CD14-positive monocyte (primary cell): ENCODE results near the gene STK11. TPM values are rescaled to one million over a fixed set of nuclear protein-coding genes. Genes with fewer than 3 reads are reported as not detected.

Experiments
- DNase-seq, 3 donors: peaks; one replicate each; pipeline ENCODE4 v3.0.0-alpha.2; 2011 to 2022
- H2AFZ ChIP-seq: 2 replicates; pipeline ENCODE4 v1.6.0; 2012; ENCODE audit warnings: mild to moderate bottlenecking, low read depth, low read length, inconsistent platforms; ENCODE audit not compliant: insufficient read depth, poor library complexity, severe bottlenecking
- H3K27ac ChIP-seq, 2 donors: 1 replicate in 1 of 2; 2 replicates in 1 of 2; pipeline ENCODE4 v1.5.1; 2012 to 2013; ENCODE audit warnings: low read length in 2 of 2, control low read depth in 1 of 2, inconsistent platforms in 1 of 2, low read depth in 1 of 2, mild to moderate bottlenecking in 1 of 2
- H3K27me3 ChIP-seq, 2 donors: one replicate each; pipeline versions ENCODE4 v1.6.0 to v1.6.1; 2011 to 2013; ENCODE audit warnings: low read length in 2 of 2; ENCODE audit not compliant: control insufficient read depth in 2 of 2, insufficient read depth in 2 of 2
- H3K36me3 ChIP-seq, 2 donors: replicated peaks in 1 of 2; 1 replicate in 1 of 2; 2 replicates in 1 of 2; pipeline versions ENCODE4 v1.5.1 to v1.6.1; 2012 to 2013; ENCODE audit warnings: low read length in 2 of 2, control low read depth in 1 of 2, inconsistent platforms in 1 of 2, mild to moderate bottlenecking in 1 of 2; ENCODE audit not compliant: insufficient read depth in 2 of 2, control insufficient read depth in 1 of 2
- H3K4me1 ChIP-seq, 2 donors: 1 replicate in 1 of 2; 2 replicates in 1 of 2; pipeline versions ENCODE4 v1.5.1 to v1.6.1; 2012 to 2013; ENCODE audit warnings: low read length in 2 of 2, control low read depth in 1 of 2, inconsistent platforms in 1 of 2, mild to moderate bottlenecking in 1 of 2, moderate library complexity in 1 of 2; ENCODE audit not compliant: insufficient read depth in 2 of 2, control insufficient read depth in 1 of 2
- H3K4me2 ChIP-seq: replicated peaks from 2 replicates; pipeline ENCODE3; 2012; ENCODE audit warnings: low read length, moderate library complexity, mild to moderate bottlenecking; ENCODE audit not compliant: poor library complexity, severe bottlenecking; ENCODE audit errors: extremely low read depth
- H3K4me3 ChIP-seq, 3 experiments: fragments of 200-600 bp in 1 of 3; sonication (generic) in 1 of 3; replicated peaks in 1 of 3; 1 replicate in 2 of 3; 2 replicates in 1 of 3; pipeline ENCODE4 v1.5.1; 2011 to 2013; ENCODE audit warnings: low read length in 3 of 3, mild to moderate bottlenecking in 3 of 3, control low read depth in 2 of 3, low read depth in 2 of 3, inconsistent platforms in 1 of 3, moderate library complexity in 1 of 3
- H3K79me2 ChIP-seq: 2 replicates; pipeline ENCODE4 v1.6.0; 2012; ENCODE audit warnings: mild to moderate bottlenecking, control low read depth, inconsistent platforms, low read length, moderate library complexity; ENCODE audit not compliant: insufficient read depth
- H3K9ac ChIP-seq: 2 replicates; pipeline ENCODE4 v1.6.0; 2017; ENCODE audit warnings: low read length, mild to moderate bottlenecking; ENCODE audit not compliant: insufficient read depth, poor library complexity, severe bottlenecking
- H3K9me3 ChIP-seq, 2 donors: replicated peaks in 1 of 2; 1 replicate in 1 of 2; 2 replicates in 1 of 2; pipeline versions ENCODE4 v1.5.1 to v1.6.1; 2012 to 2013; ENCODE audit warnings: low read length in 2 of 2, control low read depth in 1 of 2; ENCODE audit not compliant: control insufficient read depth in 1 of 2, insufficient read depth in 1 of 2
- H4K20me1 ChIP-seq: 2 replicates; pipeline ENCODE4 v1.6.0; 2012; ENCODE audit warnings: mild to moderate bottlenecking, low read length, control low read depth, moderate library complexity; ENCODE audit not compliant: insufficient read depth
- H3K27ac Mint-ChIP-seq, 7 donors: one replicate each; pipeline ENCODE4 v1.8.0; 2020; ENCODE audit warnings: mild to moderate bottlenecking in 7 of 7, mixed read lengths in 7 of 7, moderate library complexity in 6 of 7, inconsistent platforms in 2 of 7
- H3K27me3 Mint-ChIP-seq, 3 donors: one replicate each; pipeline ENCODE4 v1.8.0; 2021 to 2022; ENCODE audit warnings: low read depth in 3 of 3, mild to moderate bottlenecking in 3 of 3, mixed read lengths in 3 of 3, moderate library complexity in 3 of 3, inconsistent platforms in 1 of 3
- H3K36me3 Mint-ChIP-seq, 2 donors: one replicate each; pipeline ENCODE4 v1.8.0; 2020; ENCODE audit warnings: mixed read lengths in 2 of 2, inconsistent platforms in 1 of 2, mild to moderate bottlenecking in 1 of 2
- H3K4me1 Mint-ChIP-seq: one replicate; pipeline ENCODE4 v1.8.0; 2020; ENCODE audit warnings: mild to moderate bottlenecking, mixed read lengths
- H3K4me3 Mint-ChIP-seq, 2 donors: one replicate each; pipeline ENCODE4 v1.8.0; 2020; ENCODE audit warnings: mild to moderate bottlenecking in 2 of 2, mixed read lengths in 2 of 2, moderate library complexity in 1 of 2
- H3K9me3 Mint-ChIP-seq, 7 donors: one replicate each; pipeline ENCODE4 v1.8.0; 2020 to 2022; ENCODE audit warnings: mixed read lengths in 7 of 7, mild to moderate bottlenecking in 6 of 7, moderate library complexity in 6 of 7, inconsistent platforms in 2 of 7
- WGBS: methylation state at CpG from one replicate; pipeline ENCODE4 v1.1.5; 2013; ENCODE audit warnings: missing lambda C conversion rate; ENCODE audit not compliant: insufficient coverage; 5-methylcytosine and 5-hydroxymethylcytosine counted together
- intact Hi-C, 2 donors: fragments of 100-400 bp; cut with micrococcal nuclease; formaldehyde crosslinking; loops; one replicate each; pipeline versions ENCODE4 v1.15.0 to v1.15.1; 2023
- polyA plus RNA-seq, 3 donors: library from polyadenylated mRNA; depleted of rRNA in 1 of 3; unstranded in 2 of 3; stranded (reverse) in 1 of 3; fragments of 300-500 nt in 2 of 3; fragments of >200 nt in 1 of 3; fragmentation: Illumina TruSeq in 2 of 3; gene quantifications; 1 replicate in 2 of 3; 2 replicates in 1 of 3; pipeline ENCODE4 v1.2.3, GENCODE V29; 2012 to 2021
- TF ChIP-seq, protein P1 (sequence below): fragments of 200-600 bp; IDR thresholded peaks from one replicate; pipeline ENCODE4 v1.8.0; 2022; ENCODE audit warnings: antibody characterized with exemption, mild to moderate bottlenecking

STK11 gene
- polyA plus RNA-seq, 3 donors = 6.2 to 72.1 (median 15.4) TPM

DNA sequence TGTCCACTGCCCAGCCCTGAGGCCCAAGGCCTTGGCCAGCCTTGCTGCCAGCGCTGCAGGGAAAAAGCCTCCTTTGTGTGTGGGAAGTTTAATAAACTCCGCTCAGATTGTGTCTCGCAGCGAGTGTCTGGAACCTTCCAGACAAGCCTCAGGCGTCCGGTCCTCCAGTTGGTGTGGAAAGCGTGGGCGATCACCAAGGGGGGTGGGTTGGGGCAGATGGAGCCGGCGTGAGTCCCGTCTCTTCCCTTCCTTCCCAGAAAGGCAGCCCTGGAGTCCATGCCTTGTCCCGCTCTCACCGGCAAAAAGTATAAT, 4.6 kb downstream of the STK11 start:
- WGBS = 96% methylated on average over 7 of the region's 13 CpGs
- Histone ChIP-seq H2AFZ (no peak overlapping the region), H3K36me3 (peaks cover 0 to 10% of the 10 kb centered on the region in 2 donors), H3K9ac (no peak overlapping the region), H3K4me2 (no peak overlapping the region), H3K9me3 (no peaks in the 10 kb centered on the region), H3K27me3 (no peaks in the 10 kb centered on the region), H3K4me3 (no peak overlapping the region), H3K27ac (no peak overlapping the region), H3K4me1 (peaks cover 60 to 70% of the 10 kb centered on the region in 2 donors), H3K79me2 (peaks cover 83% of the 10 kb centered on the region), H4K20me1 (peaks cover 79% of the 10 kb centered on the region)
- Mint-ChIP-seq H3K9me3 (no peaks in the 10 kb centered on the region), H3K27ac (peak overlapping the region in 2 of 7 donors; percentile 13 to 55), H3K4me3 (no peak overlapping the region), H3K36me3 (peaks cover 19 to 40% of the 10 kb centered on the region in 2 donors), H3K27me3 (no peaks in the 10 kb centered on the region), H3K4me1 (peaks cover 55% of the 10 kb centered on the region)
- DNase-seq = no peak
- TF ChIP-seq, protein P1, sequence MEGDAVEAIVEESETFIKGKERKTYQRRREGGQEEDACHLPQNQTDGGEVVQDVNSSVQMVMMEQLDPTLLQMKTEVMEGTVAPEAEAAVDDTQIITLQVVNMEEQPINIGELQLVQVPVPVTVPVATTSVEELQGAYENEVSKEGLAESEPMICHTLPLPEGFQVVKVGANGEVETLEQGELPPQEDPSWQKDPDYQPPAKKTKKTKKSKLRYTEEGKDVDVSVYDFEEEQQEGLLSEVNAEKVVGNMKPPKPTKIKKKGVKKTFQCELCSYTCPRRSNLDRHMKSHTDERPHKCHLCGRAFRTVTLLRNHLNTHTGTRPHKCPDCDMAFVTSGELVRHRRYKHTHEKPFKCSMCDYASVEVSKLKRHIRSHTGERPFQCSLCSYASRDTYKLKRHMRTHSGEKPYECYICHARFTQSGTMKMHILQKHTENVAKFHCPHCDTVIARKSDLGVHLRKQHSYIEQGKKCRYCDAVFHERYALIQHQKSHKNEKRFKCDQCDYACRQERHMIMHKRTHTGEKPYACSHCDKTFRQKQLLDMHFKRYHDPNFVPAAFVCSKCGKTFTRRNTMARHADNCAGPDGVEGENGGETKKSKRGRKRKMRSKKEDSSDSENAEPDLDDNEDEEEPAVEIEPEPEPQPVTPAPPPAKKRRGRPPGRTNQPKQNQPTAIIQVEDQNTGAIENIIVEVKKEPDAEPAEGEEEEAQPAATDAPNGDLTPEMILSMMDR = no peak
- intact Hi-C loops = no loop called here

DNA sequence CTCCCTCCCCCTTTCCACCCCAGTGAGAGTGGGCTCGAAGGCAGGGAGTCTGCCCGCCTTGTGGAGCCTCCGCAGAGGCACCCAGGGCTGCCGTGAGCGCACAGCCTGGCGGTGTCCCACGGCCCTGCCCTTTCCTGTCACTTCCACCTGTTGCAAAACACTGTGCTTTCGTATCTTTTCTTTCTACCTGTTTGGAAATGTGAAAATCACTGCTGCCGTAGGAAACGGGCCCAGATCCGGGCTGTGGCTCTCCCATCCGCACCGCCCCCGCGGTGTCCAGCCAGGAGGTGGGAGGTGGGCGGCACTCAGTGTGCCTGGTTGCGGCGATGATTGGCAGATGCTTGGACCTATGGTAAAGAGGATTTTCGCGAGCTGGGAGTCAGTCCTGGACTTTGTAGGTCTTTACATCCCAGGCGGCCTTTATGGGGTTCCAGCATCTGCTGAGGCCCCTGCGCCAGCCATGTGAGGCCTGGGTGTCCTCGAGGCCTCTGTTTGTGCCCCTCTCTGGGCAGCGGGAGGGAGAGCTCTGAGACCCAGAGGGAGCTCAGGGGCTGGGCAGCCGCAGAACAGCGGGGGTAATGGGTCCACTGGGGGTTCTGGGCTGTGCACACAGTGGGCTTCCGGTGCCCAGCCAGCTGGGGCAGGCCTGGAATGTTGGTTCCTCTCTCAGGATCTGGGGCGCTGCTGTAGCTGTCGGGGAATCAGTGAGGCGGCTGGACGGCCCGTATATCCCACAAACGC, 6.1 kb downstream of the STK11 start:
- Mint-ChIP-seq H3K27me3 (peaks cover 0 to 3% (median 0%) of the 10 kb centered on the region in 3 donors), H3K4me3 (no peak overlapping the region), H3K9me3 (no peaks in the 10 kb centered on the region), H3K27ac (peak overlapping the region in 4 of 7 donors; percentile 31 to 75 (median 50)), H3K4me1 (peaks cover 54% of the 10 kb centered on the region), H3K36me3 (peaks cover 19 to 50% of the 10 kb centered on the region in 2 donors)
- Histone ChIP-seq H3K4me1 (peaks cover 59 to 67% of the 10 kb centered on the region in 2 donors), H3K4me3 (no peak overlapping the region), H3K27me3 (no peaks in the 10 kb centered on the region), H3K36me3 (peaks cover 4 to 21% of the 10 kb centered on the region in 2 donors), H3K4me2 (no peak overlapping the region), H3K27ac (peak overlapping the region in 1 of 2 donors; percentile 48), H3K9ac (no peak overlapping the region), H3K79me2 (peaks cover 91% of the 10 kb centered on the region), H2AFZ (no peak overlapping the region), H4K20me1 (peaks cover 90% of the 10 kb centered on the region), H3K9me3 (no peaks in the 10 kb centered on the region)
- intact Hi-C loops = no loop called here
- peak in 1 of 3 donors; percentile 2 for DNase-seq
- WGBS = 80% methylated on average over 23 of the region's 33 CpGs
- TF ChIP-seq, protein P1 = no peak
